Activated naive CD4-positive, alpha-beta T cell treated with anti-CD3 and anti-CD28 coated beads, Interleukin-2, amount 10 ng/mL, durations not matched to agents 7 days and 5 days (primary cell): ENCODE results near the gene DMBX1.

Experiments used
- CTCF ChIA-PET: fragments of 350-600 bp; sonication (Branson Sonifier 250); formaldehyde crosslinking; loops from one replicate; lab custom pipeline; 2021; ENCODE audit warnings: antibody characterized with exemption; lab: Charles Lee
- DNase-seq: peaks from one replicate; pipeline ENCODE4 v3.0.0-alpha.2; 2020
- H3K27ac Mint-ChIP-seq: one replicate; pipeline ENCODE4 v1.8.0; 2021; ENCODE audit warnings: mild to moderate bottlenecking, moderate library complexity, mixed read lengths
- H3K27me3 Mint-ChIP-seq: one replicate; pipeline ENCODE4 v1.8.0; 2021; ENCODE audit warnings: mild to moderate bottlenecking, mixed read lengths
- H3K36me3 Mint-ChIP-seq: one replicate; pipeline ENCODE4 v1.8.0; 2021; ENCODE audit warnings: mixed read lengths
- H3K4me1 Mint-ChIP-seq: one replicate; pipeline ENCODE4 v1.8.0; 2021; ENCODE audit warnings: mixed read lengths
- H3K4me3 Mint-ChIP-seq: one replicate; pipeline ENCODE4 v1.8.0; 2021; ENCODE audit warnings: mild to moderate bottlenecking, moderate library complexity, mixed read lengths
- H3K9me3 Mint-ChIP-seq: one replicate; pipeline ENCODE4 v1.8.0; 2021; ENCODE audit warnings: mixed read lengths

The DMBX1 gene

GRCh38 chr1:46492269-46492853, 2.7 kb downstream of the DMBX1 start:
- Mint-ChIP-seq H3K4me3 (no peak overlapping the region), H3K4me1 (peaks cover 15% of the 10 kb centered on the region), H3K36me3 (peaks cover 2% of the 10 kb centered on the region), H3K27ac (no peak overlapping the region), H3K9me3 (no peaks in the 10 kb centered on the region), H3K27me3 (peaks cover 100% of the 10 kb centered on the region)
- no peak for DNase-seq
- CTCF ChIA-PET = no interaction called here

GRCh38 chr1:46492871-46493270, 3.2 kb downstream of the DMBX1 start:
- DNase-seq = no peak
- Mint-ChIP-seq H3K27ac (no peak overlapping the region), H3K4me1 (peaks cover 15% of the 10 kb centered on the region), H3K9me3 (no peaks in the 10 kb centered on the region), H3K4me3 (no peak overlapping the region), H3K36me3 (peaks cover 2% of the 10 kb centered on the region), H3K27me3 (peaks cover 95% of the 10 kb centered on the region)
- CTCF ChIA-PET = interaction anchor here (1.6 kb wide), 1 partner anchor 34 kb away, joined by 4 read pairs; no protein-coding TSS in a partner anchor

GRCh38 chr1:46493316-46494032, 3.8 kb downstream of the DMBX1 start:
- no peak for DNase-seq
- Mint-ChIP-seq H3K36me3 (peaks cover 2% of the 10 kb centered on the region), H3K9me3 (no peaks in the 10 kb centered on the region), H3K27ac (no peak overlapping the region), H3K27me3 (peaks cover 91% of the 10 kb centered on the region), H3K4me1 (peaks cover 15% of the 10 kb centered on the region), H3K4me3 (no peak overlapping the region)
- CTCF ChIA-PET = interaction anchor here (1.6 to 2.4 kb wide), 2 partner anchors 16 to 33 kb away, joined by 4 to 9 read pairs; no protein-coding TSS in a partner anchor

GRCh38 chr1:46494910-46495309, 5.3 kb downstream of the DMBX1 start:
- H3K9me3 Mint-ChIP-seq = no peaks in the 10 kb centered on the region
- H3K36me3 Mint-ChIP-seq = no peaks in the 10 kb centered on the region
- peaks cover 86% of the 10 kb centered on the region for H3K27me3 Mint-ChIP-seq
- no peak overlapping the region for H3K4me3 Mint-ChIP-seq
- CTCF ChIA-PET = interaction anchor here (1.2 to 2.4 kb wide), 2 partner anchors 17 to 33 kb away, joined by 4 to 9 read pairs; no protein-coding TSS in a partner anchor
- H3K4me1 Mint-ChIP-seq = peaks cover 3% of the 10 kb centered on the region
- no peak overlapping the region for H3K27ac Mint-ChIP-seq
- no peak for DNase-seq

GRCh38 chr1:46495778-46496177, 6.1 kb downstream of the DMBX1 start:
- DNase-seq = no peak
- Mint-ChIP-seq H3K4me1 (no peaks in the 10 kb centered on the region), H3K36me3 (no peaks in the 10 kb centered on the region), H3K4me3 (no peak overlapping the region), H3K9me3 (no peaks in the 10 kb centered on the region), H3K27me3 (peaks cover 79% of the 10 kb centered on the region), H3K27ac (no peak overlapping the region)
- CTCF ChIA-PET = interaction anchor here (1.2 to 2.4 kb wide), 2 partner anchors 18 to 32 kb away, joined by 4 to 9 read pairs; no protein-coding TSS in a partner anchor

GRCh38 chr1:46496505-46496904, 6.9 kb downstream of the DMBX1 start:
- Mint-ChIP-seq H3K4me3 (no peak overlapping the region), H3K36me3 (no peaks in the 10 kb centered on the region)
- CTCF ChIA-PET = interaction anchor here (0.6 kb wide), 1 partner anchor 53 kb away, joined by 3 read pairs; no protein-coding TSS in a partner anchor

GRCh38 chr1:46497020-46497419, 7.4 kb downstream of the DMBX1 start:
- no peak for DNase-seq
- Mint-ChIP-seq H3K9me3 (no peaks in the 10 kb centered on the region), H3K4me1 (no peaks in the 10 kb centered on the region), H3K27ac (no peak overlapping the region), H3K36me3 (no peaks in the 10 kb centered on the region), H3K4me3 (no peak overlapping the region), H3K27me3 (peaks cover 73% of the 10 kb centered on the region)
- CTCF ChIA-PET = interaction anchor here (0.6 kb wide), 1 partner anchor 53 kb away, joined by 3 read pairs; no protein-coding TSS in a partner anchor

More at GRCh38 chr1:46496505-46496904, 6.9 kb downstream of the DMBX1 start:
- H3K27me3 Mint-ChIP-seq = peaks cover 76% of the 10 kb centered on the region
- H3K9me3 Mint-ChIP-seq = no peaks in the 10 kb centered on the region
- H3K4me1 Mint-ChIP-seq = no peaks in the 10 kb centered on the region
- no peak for DNase-seq
- no peak overlapping the region for H3K27ac Mint-ChIP-seq

- Mint-ChIP-seq H3K4me1 (no peaks in the 10 kb centered on the region), H3K27me3 (peaks cover 73% of the 10 kb centered on the region), H3K36me3 (no peaks in the 10 kb centered on the region)
Observed at GRCh38 chr1:46497665-46498064, 8.0 kb downstream of the DMBX1 start.

GRCh38 chr1:46501528-46501927, 11.9 kb downstream of the DMBX1 start:
- no peaks in the 10 kb centered on the region for H3K36me3 Mint-ChIP-seq
- no peaks in the 10 kb centered on the region for H3K9me3 Mint-ChIP-seq
- H3K27ac Mint-ChIP-seq = no peak overlapping the region
- CTCF ChIA-PET = interaction anchor here (1.0 to 2.2 kb wide), 2 partner anchors 14 to 24 kb away, joined by 3 to 5 read pairs; no protein-coding TSS in a partner anchor
- peaks cover 48% of the 10 kb centered on the region for H3K27me3 Mint-ChIP-seq
- no peaks in the 10 kb centered on the region for H3K4me1 Mint-ChIP-seq
- no peak overlapping the region for H3K4me3 Mint-ChIP-seq
- no peak for DNase-seq

More at GRCh38 chr1:46497665-46498064, 8.0 kb downstream of the DMBX1 start:
- no peak overlapping the region for H3K4me3 Mint-ChIP-seq
- no peaks in the 10 kb centered on the region for H3K9me3 Mint-ChIP-seq
- CTCF ChIA-PET = no interaction called here
- H3K27ac Mint-ChIP-seq = no peak overlapping the region
- no peak for DNase-seq

GRCh38 chr1:46503421-46503820, 13.8 kb downstream of the DMBX1 start:
- Mint-ChIP-seq H3K4me3 (no peak overlapping the region), H3K27ac (no peak overlapping the region), H3K36me3 (no peaks in the 10 kb centered on the region), H3K27me3 (peaks cover 53% of the 10 kb centered on the region), H3K9me3 (no peaks in the 10 kb centered on the region), H3K4me1 (no peaks in the 10 kb centered on the region)
- no peak for DNase-seq
- CTCF ChIA-PET = interaction anchor here (2.2 kb wide), 1 partner anchor 26 kb away, joined by 5 read pairs; no protein-coding TSS in a partner anchor

GRCh38 chr1:46506470-46507219, 17.0 kb downstream of the DMBX1 start:
- Mint-ChIP-seq H3K4me1 (no peaks in the 10 kb centered on the region), H3K27me3 (peaks cover 37% of the 10 kb centered on the region), H3K4me3 (no peak overlapping the region), H3K27ac (no peak overlapping the region), H3K9me3 (no peaks in the 10 kb centered on the region), H3K36me3 (no peaks in the 10 kb centered on the region)
- no peak for DNase-seq
- CTCF ChIA-PET = interaction anchor here (0.8 kb wide), 1 partner anchor 60 kb away, joined by 3 read pairs; no protein-coding TSS in a partner anchor

- Mint-ChIP-seq H3K27ac (no peak overlapping the region), H3K4me1 (no peaks in the 10 kb centered on the region), H3K27me3 (peaks cover 36% of the 10 kb centered on the region), H3K4me3 (no peak overlapping the region), H3K9me3 (no peaks in the 10 kb centered on the region), H3K36me3 (no peaks in the 10 kb centered on the region)
- no peak for DNase-seq
- CTCF ChIA-PET = no interaction called here
Observed at GRCh38 chr1:46508757-46509156, 19.1 kb downstream of the DMBX1 start.

GRCh38 chr1:46510341-46510997, 20.8 kb downstream of the DMBX1 start:
- Mint-ChIP-seq H3K4me1 (no peaks in the 10 kb centered on the region), H3K27me3 (peaks cover 47% of the 10 kb centered on the region), H3K4me3 (no peak overlapping the region), H3K27ac (no peak overlapping the region), H3K9me3 (no peaks in the 10 kb centered on the region), H3K36me3 (no peaks in the 10 kb centered on the region)
- no peak for DNase-seq
- CTCF ChIA-PET = interaction anchor here (1.2 kb wide), 1 partner anchor 18 kb away, joined by 3 read pairs; no protein-coding TSS in a partner anchor
